A673 (cell line): Measurements from ENCODE around the gene ZNF425. TPM values are rescaled to one million over a fixed set of nuclear protein-coding genes. Genes with fewer than 3 reads are reported as not detected.
"Not testable (repeated sequence)": the region's sequence is repeated elsewhere in the genome, so short reads cannot be mapped to it uniquely, and the experiment has no call there.

Experiments
- BruUV-seq: library from RNA; stranded (reverse); fragments of 400-500 nt; replicated peaks from 2 replicates; lab custom pipeline; 2021; lab: Mats Ljungman, UMichigan
- CTCF ChIA-PET: fragments of 300-600 bp; sonication (Branson Sonifier 250); formaldehyde crosslinking; loops from one replicate; lab custom pipeline; 2022; ENCODE audit warnings: antibody characterized with exemption; lab: Charles Lee
- POLR2A ChIA-PET: fragments of 300-600 bp; sonication (Branson Sonifier 250); formaldehyde crosslinking; loops from one replicate; lab custom pipeline; 2022; ENCODE audit warnings: antibody characterized with exemption; ENCODE audit not compliant: low non-redundant PET; lab: Charles Lee
- DNase-seq: peaks from one replicate; pipeline ENCODE4 v3.0.0-alpha.2; 2015; ENCODE audit warnings: low spot score
- H3K27ac ChIP-seq: fragments of 200-600 bp; sonication (generic); 2 replicates; pipeline ENCODE4 v1.5.1; 2016; ENCODE audit warnings: mixed run types, low read depth, mild to moderate bottlenecking, mixed read lengths, antibody characterized with exemption, low read length; ENCODE audit not compliant: poor library complexity, severe bottlenecking
- H3K27me3 ChIP-seq: fragments of 200-600 bp; sonication (generic); replicated peaks from 2 replicates; pipeline ENCODE4 v1.6.1; 2017; ENCODE audit warnings: mixed run types, low read depth, mild to moderate bottlenecking, mixed read lengths, antibody characterized with exemption, low read length; ENCODE audit not compliant: insufficient read depth, poor library complexity
- H3K36me3 ChIP-seq: fragments of 200-600 bp; sonication (generic); 2 replicates; pipeline ENCODE4 v1.6.1; 2016; ENCODE audit warnings: mixed run types, mild to moderate bottlenecking, mixed read lengths, antibody characterized with exemption, low read length; ENCODE audit not compliant: insufficient read depth, poor library complexity, severe bottlenecking
- H3K4me1 ChIP-seq: fragments of 200-600 bp; sonication (generic); 2 replicates; pipeline ENCODE4 v1.6.1; 2017; ENCODE audit warnings: mixed run types, mild to moderate bottlenecking, mixed read lengths, antibody characterized with exemption, low read length; ENCODE audit not compliant: insufficient read depth, poor library complexity, severe bottlenecking
- H3K4me3 ChIP-seq: fragments of 200-600 bp; sonication (generic); 2 replicates; pipeline ENCODE4 v1.5.1; 2016; ENCODE audit warnings: low read depth, mixed run types, mild to moderate bottlenecking, mixed read lengths, low read length; ENCODE audit not compliant: poor library complexity, severe bottlenecking
- H3K9me3 ChIP-seq: fragments of 200-600 bp; sonication (generic); 2 replicates; pipeline ENCODE4 v1.6.1; 2016; ENCODE audit warnings: mixed run types, low read depth, mild to moderate bottlenecking, mixed read lengths, antibody characterized with exemption, low read length; ENCODE audit not compliant: poor library complexity, severe bottlenecking
- EZH2 ChIP-seq: fragments of 200-600 bp; sonication (generic); IDR thresholded peaks from 2 replicates; pipeline ENCODE4 v1.6.1; 2017; ENCODE audit warnings: borderline replicate concordance, low read depth, mild to moderate bottlenecking, mixed read lengths, antibody characterized with exemption, low read length; ENCODE audit not compliant: poor library complexity, severe bottlenecking
- intact Hi-C: fragments of 100-400 bp; cut with micrococcal nuclease; formaldehyde crosslinking; loops from one replicate; pipeline ENCODE4 v1.10.0; 2022; ENCODE audit not compliant: unreplicated experiment
- total RNA-seq: library from RNA; stranded (reverse); gene quantifications from 2 replicates; pipeline ENCODE4 v1.2.3, GENCODE V29; 2021
- TF ChIP-seq, protein P1 (sequence below): fragments of 300-800, 200-600 bp; sonication (generic); conservative IDR thresholded peaks from 2 replicates; pipeline ENCODE4 v1.5.1; 2017; ENCODE audit warnings: low read depth, mild to moderate bottlenecking, antibody characterized with exemption, low read length, moderate library complexity, mixed read lengths

Gene ZNF425
- total RNA-seq, 1 experiment from 2014 or later, result 1.2 TPM

- CTCF ChIA-PET, result interaction anchor here (0.6 to 1.5 kb wide), 8 partner anchors 8 to 690 kb away, joined by 3 to 7 read pairs (median 5); partner anchors contain the start of genes ZNF282 and ZNF425
- POLR2A ChIA-PET, result interaction anchor here (0.5 to 0.6 kb wide), 2 partner anchors 260 to 403 kb away, joined by 3 to 5 read pairs; no protein-coding TSS in a partner anchor
- TF ChIP-seq, protein P1, sequence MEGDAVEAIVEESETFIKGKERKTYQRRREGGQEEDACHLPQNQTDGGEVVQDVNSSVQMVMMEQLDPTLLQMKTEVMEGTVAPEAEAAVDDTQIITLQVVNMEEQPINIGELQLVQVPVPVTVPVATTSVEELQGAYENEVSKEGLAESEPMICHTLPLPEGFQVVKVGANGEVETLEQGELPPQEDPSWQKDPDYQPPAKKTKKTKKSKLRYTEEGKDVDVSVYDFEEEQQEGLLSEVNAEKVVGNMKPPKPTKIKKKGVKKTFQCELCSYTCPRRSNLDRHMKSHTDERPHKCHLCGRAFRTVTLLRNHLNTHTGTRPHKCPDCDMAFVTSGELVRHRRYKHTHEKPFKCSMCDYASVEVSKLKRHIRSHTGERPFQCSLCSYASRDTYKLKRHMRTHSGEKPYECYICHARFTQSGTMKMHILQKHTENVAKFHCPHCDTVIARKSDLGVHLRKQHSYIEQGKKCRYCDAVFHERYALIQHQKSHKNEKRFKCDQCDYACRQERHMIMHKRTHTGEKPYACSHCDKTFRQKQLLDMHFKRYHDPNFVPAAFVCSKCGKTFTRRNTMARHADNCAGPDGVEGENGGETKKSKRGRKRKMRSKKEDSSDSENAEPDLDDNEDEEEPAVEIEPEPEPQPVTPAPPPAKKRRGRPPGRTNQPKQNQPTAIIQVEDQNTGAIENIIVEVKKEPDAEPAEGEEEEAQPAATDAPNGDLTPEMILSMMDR, result peak; percentile 68
- TF ChIP-seq EZH2, result no peak
- no TSS peak for BruUV-seq
- DNase-seq, result peak; percentile 91
- H3K9me3 ChIP-seq, result no peaks in the 10 kb centered on the region
- peak within 1 kb of the TSS; percentile 77 for H3K4me3 ChIP-seq
- intact Hi-C loops, result loop anchor here (1.0 kb wide), 1 partner anchor 21 kb away; the partner anchor contains the start of gene ZNF425
- H3K4me1 ChIP-seq, result no peaks in the 10 kb centered on the region
- peak within 1 kb of the TSS; percentile 82 for H3K27ac ChIP-seq
- H3K27me3 ChIP-seq, result no peaks in the 10 kb centered on the region
- peaks cover 3% of the 10 kb centered on the region for H3K36me3 ChIP-seq
These were observed 21.1 kb upstream of the ZNF425 start, which contains the start of gene ZNF398 for GRCh38 chr7:149147072-149147751. TSS of gene ZNF398 (plus strand) at chr7:149147453. CDS start at chr7:149147743, 290 bp downstream.

DNA sequence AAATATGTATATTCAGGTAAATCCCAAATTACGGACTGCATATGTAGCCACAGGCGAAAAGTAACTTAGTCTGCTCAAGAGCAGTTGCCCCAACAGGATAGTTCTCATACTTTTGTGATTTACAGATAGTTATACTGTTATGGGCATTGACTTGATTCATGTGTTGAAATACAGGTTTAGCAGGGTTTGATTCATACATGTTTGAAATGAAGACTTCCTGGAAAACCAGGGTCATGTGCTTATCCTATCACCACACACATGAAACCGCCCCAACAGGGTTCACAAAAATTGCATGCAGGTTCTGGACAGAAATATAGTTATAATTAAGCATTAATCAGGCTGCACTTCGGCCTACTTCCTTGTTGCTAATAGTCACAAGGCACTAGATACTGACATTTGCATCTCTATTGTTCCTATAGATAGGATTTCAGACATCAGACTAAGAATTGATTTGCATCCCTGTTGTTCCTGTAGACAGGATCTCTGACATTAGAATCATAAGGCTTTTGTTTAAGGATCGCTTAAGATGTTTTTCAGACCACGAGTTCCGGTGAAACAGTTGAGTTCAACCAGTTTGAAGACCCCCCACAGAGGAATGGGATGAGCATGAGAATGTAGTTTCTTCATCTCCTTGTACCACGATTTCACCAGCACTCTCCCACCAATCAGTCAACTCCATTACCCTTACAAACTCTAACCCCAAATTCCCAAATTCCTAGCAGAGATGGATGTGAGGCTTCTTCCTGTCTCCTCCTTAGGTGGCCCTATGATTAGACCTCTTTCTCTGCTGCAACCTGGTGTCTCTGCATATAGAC lies 19.1 kb upstream of the ZNF425 start:
- Histone ChIP-seq H3K27me3 (no peaks in the 10 kb centered on the region), H3K4me3 (no peak overlapping the region), H3K9me3 (no peaks in the 10 kb centered on the region), H3K36me3 (no peaks in the 10 kb centered on the region), H3K27ac (no peak overlapping the region), H3K4me1 (no peaks in the 10 kb centered on the region)
- no peak for TF ChIP-seq EZH2
- TF ChIP-seq, protein P1, result no peak
- no TSS peak for BruUV-seq
- DNase-seq, result peak; percentile 45
- POLR2A ChIA-PET, result no interaction called here
- intact Hi-C loops, result no loop called here
- CTCF ChIA-PET, result no interaction called here

GRCh38 chr7:149144436-149144922 lies 18.4 kb upstream of the ZNF425 start:
- H3K4me1 ChIP-seq, POLR2A ChIA-PET, BruUV-seq, intact Hi-C loops, H3K27me3 ChIP-seq, DNase-seq, H3K4me3 ChIP-seq, H3K27ac ChIP-seq, H3K9me3 ChIP-seq, H3K36me3 ChIP-seq, CTCF ChIA-PET: not testable (repeated sequence)
